ENCODE data around the gene BGN.
A peak's percentile ranks its signal among the peaks of the same experiment; 100 is the strongest.

The BGN gene

DNA sequence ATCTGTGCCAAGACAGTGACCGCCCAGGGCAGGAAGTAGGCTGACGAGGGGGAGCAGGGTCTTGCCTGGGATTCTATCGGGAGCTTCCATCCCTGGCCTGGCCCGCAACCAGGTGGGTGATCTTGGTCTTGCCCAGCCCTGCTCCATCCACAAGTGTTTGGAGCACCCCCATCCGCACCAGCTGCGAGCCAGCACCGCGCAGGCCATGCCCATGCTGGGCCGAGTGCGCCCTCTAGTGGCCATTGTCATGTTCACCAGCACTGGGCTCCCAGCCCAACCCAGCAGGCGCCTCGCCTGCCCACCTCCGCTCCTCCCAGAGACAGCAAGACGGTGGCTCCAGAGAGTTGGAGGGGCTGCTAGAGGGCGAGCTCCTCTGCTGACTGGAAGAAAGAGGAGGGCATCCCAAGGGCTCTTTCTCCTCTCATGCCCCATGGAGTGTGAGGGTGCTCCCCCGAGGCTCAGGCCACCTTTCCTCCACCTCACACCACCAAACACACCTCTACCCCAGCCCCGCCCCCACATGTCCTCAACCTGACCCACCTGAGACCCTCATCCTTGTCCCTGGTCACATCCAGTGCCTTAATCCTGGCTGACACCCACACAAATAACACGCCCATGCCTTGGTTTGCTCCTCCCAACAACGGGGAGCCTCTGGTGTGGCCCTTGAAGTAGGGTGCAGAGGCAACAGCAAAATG lies 12.9 kb downstream of the BGN start:
- DNase-seq = peak; percentile 99

DNA sequence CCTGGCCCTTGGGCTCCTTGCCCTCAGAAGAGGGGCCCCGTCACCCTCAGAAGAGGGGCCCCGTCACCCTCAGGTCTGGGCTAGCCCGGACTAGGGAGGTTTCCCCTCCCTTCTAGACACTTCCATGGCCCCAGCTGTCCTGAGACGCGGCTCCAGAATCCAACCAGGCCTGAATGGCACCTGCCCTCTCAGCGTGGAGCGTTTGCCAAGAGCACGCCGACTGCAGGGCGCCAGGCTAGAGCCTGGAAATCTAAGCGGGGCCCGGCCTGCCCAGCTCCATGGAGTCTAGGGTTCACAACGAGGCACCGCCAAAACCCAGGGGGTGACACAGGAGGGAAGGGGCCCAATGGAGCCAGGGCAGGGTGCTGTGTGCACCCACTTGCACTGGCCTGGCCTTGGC lies 14.8 kb downstream of the BGN start:
- no peak for DNase-seq

DNA sequence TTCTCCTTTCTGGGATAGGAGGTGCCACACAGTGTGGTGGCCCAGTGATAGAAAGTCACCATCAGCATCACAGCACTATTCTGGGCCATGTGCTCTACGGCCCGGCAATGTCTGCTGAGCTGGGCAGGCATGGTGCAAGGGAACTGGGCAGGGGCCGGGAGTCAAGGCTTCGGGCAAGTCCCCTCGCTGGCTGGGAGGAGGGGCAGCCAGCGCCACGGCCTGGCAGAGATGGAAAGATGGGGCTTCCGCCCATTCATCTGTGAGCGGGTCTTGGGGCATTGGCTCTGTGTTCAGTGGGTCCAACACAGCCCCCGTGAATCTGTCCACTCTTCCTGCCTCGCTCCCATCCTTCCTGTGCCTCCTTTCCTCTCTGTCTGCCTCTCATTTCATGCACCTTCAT lies 15.6 kb downstream of the BGN start:
- no peak for DNase-seq

DNA sequence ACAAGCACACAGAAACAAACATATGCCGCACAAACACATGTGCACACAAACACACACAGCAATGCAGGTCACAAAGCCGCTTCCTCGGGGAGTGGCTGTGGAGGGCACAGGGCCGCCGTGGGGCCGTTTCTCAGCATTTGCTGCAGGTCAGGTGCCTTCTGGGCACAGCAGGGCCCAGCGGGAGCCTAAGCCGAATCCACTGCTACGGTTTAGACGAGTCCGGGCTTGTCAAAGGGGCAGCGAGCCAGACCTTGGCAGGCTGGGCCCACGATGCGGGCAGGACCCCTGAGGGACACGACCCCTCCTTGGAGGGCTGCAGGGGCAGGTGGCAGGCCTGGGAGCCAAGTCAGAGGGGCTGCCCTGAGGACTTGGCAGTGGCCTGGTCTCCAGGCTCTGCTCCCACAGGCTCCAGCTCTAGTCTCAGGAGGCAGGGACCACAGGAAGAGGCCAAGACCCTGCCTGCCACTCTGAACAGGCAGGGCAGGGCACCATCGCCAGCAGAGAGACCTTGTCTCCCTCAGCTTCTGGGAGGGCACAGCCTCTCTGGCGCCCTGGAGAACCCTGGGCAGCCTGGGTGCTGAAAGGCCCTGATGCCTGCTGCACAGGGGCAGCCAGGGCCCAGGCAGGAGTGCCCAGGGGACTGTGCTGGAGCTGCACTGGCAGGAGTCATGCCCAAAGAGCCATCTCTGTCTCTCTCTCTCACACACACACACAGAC lies 17.2 kb downstream of the BGN start:
- no peak for DNase-seq

DNA sequence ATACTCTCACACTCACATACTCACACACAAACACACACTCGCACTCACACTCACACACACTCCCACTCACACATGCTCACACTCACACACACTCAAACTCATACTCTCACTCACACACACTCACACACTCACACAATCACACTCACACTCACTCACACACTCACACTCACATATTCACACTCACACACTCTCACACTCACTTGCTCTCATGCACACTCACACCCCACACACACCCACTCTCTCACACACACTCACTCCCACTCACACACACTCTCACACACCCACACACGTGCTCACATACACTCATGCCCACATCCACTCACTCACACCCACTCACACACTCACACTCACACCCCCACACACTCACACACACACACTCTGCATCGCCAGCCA lies 17.7 kb downstream of the BGN start:
- DNase-seq = no peak

DNA sequence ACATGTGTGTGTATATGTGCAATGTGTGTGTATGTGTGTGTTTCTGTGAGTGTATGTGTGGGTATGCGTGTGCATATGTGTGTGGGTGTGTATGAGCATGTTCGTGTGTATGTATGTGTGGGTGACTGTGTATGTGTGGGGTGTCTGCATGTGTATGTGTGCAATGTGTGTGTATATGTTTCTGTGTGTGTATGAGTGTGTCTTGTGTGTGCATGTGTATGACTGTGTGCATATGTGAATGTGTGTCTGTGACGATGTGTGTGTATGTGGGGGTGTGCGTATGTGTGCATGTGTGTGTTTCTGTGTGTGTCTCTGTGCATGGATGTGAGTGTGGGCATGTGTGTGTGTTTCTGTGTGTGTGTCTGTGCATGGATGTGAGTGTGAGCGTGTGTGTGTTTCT lies 18.5 kb downstream of the BGN start:
- DNase-seq = no peak

DNA sequence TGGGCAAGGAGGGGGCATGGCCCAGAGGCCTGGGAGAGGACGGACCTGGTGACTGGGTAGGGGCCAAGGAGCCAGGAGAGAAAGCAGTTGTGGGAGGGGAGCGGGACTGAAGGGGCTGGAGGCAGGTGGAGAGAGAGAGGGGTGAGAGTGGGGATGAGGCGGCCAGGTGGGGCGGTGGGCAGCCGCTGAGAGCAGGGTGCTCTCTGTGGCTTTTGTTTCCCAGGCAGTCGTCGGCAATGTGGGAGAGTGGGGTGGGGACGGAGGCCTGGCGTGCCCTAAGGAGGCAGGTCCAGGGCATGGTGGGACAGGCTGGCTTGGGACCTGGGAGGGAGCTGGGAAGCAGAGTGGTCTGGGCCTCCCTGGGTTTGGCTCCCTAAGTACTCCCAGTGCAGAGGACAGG lies 19.5 kb downstream of the BGN start:
- no peak for DNase-seq

DNA sequence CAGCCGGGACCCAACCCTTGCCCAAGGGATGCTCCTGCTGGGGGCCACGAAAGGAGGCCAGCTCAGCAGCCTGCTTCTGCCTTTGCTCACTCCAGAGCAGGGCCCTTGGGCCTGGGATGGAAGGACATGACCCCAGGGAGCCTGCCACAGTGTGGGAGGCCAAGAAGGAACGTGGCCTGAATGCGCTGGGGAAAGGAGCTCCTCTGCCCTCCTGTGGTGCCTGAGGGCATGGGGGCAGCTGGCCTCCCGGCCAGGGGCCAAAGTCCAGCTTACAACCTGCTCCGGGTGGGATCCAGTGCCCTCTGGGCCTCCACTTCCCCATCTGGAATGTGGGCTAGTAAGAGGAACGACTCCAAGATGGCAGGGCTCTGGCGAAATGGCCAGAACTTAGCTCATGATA lies 20.7 kb downstream of the BGN start:
- DNase-seq = no peak

DNA sequence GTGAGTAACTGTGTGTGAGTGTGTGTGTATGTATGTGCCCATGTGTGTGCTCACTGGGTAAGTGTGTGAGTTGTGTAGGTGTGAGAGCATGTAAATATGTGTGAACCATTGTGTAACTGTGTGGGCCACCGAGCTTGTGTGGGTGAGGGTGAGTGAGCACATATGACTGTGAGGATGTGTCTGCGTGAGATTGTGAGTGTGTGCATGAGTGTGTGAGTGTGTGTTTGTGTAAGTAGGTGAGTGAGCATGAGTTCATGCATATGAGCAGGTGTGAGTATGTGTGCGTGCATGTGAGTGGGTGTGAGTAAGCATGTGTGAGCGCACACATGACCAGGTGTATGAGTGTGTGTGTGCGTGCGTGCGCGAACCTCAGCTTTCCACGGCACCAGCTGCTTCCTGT lies 21.3 kb downstream of the BGN start:
- no peak for DNase-seq

DNA sequence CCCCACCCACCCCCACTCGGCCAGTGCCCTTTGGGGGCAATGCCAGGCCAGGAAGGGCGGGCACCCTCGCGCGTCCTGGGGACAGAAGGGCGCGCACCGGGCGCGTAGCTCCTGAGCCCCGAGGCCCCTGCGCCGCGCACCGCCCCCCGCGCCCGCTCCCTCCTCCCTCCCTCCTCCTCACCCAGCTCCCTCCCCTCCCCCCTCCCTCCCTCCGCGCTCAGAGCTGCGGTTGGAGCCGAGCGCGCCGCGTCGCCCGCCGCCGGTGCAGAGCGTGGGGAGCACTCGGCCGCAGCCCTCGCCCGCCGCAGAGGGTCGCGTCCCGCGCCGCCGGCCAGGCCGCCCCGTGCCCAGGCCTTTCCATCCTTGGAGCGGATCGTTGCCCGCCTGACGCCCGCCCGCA lies 22.6 kb downstream of the BGN start, which contains the start of gene ATP2B3:
TSS of gene ATP2B3 (plus strand) at position 220 of the 400 bp plus-strand sequence. CDS start 18,606 bp downstream, outside the sequence.
- no peak for DNase-seq

DNA sequence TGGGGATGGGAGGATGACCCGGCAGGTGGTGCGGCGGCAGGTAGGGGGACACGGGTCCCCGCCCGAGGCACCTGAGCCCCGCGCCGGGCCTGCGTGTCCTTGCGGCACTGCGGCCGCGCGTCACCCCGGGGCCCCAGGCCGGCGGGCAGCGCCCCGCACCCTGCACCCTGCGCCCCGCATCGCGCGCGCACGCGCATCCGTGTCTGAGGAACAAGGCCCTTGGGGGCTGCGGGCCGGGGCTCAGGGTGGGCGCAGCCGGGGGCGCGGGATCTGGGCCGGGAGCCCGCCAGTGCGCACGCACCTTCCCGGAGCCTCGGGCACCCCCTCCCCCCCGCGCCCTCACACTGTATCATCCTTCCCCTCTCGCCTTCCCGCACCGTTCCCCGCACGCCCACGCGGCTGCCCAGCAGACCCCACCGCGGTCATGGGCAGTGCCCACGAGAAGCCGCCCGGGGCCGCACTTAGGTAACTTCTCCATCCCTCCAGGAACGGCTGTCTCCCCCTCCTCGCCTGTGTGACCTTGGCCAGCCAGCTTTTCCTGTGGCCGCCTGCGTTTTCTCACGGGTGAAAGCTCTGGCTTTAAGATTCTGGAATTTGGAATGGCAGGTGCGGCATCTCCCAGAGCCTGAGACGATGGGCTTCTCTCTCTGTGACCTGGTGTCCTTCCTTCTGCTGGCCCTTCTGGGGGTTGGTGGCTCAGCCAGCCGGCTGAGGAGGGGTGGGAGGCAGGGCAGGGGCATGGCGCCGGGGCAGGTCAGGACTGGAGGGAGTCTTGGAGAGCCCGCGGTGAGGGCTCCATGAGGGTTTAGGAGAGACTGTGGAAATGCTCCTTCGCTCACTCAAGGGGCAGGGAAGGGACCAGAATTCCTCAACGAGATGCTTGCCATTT lies 23.4 kb downstream of the BGN start:
- no peak for DNase-seq

DNA sequence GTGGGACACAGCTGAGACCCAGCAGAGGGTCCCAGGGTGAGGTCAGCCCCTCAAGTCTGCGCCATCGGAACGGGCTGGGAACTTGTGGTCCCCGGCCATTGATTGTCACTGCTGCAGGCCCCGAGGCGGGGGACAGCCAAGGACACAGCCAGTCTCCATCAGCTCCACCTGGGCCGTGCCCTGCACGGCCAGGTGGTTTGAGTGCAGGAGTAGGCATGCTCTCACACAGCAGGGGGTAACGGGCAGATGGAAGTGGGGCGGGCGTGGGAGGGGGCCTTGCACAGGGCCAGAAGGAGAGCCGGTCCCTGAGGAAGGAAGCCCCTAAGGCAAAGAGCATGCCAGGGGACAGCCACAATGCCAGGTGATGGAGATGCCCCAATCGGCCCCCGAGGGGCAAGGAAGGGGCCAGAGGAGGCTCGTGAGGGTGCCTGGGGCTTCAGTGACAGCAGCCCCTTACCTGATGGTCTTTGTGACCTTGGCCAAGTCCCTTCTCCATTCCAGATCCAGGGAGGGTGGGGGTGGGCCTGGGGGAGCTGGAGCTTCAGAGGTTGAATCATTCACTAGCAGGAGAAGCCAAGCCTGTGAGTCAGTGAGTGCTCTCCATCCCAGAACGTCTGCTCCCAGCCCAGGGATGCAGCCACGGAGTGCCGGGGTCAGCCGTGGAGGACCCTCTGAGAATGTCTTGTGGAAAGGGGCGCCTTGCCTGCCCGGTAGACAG lies 24.9 kb downstream of the BGN start:
- peak; percentile 90 for DNase-seq

DNA sequence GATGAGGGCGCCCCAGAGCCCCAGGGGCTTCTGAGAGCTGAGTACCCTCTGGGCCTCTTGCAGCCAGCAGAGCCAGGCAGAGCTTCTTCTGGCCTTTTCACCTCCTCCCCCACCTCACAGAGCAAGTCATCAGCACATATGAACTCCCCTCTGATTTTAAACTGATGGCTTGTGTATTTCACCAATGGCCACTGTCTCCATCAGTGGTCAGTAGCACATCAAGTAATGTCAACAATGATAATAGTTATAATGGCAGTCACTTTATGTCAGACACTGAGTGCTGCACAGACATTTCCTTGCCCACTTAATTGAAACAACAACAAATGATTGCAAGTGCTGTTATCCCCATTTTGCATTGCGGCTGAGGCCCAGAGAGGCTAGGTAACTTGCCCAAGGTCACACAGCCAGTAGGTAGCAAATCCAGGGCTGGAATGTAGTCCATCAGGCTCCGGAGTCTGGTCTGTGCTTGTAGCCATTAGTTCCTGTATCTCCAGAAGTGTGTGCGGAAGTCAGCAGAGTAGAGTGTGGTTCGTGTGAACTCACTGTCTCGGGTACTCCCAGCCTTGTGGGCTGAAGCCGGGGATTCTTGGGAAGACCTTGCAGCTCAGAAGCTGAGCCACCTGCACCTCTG lies 25.6 kb downstream of the BGN start:
- DNase-seq = no peak

DNA sequence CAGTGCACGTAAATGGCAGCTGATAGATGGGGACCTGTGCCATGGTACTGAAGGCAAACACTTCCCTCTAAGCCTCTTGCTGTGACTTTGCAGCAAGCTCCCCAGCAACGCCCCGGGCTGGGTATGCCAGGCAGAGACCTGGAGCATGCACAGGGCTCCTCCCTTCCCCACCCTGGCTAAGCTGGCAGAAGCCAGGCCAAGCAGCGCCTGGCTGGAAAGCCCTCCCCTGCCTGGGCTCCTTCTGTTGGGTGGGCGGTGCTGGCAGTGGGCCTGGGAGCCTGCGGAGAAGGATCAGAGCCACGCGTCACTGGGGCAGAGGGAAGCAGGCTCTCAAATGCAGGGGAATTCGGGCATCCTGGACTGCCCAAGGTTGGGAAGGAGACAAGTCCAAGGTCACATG lies 26.3 kb downstream of the BGN start:
- no peak for DNase-seq

DNA sequence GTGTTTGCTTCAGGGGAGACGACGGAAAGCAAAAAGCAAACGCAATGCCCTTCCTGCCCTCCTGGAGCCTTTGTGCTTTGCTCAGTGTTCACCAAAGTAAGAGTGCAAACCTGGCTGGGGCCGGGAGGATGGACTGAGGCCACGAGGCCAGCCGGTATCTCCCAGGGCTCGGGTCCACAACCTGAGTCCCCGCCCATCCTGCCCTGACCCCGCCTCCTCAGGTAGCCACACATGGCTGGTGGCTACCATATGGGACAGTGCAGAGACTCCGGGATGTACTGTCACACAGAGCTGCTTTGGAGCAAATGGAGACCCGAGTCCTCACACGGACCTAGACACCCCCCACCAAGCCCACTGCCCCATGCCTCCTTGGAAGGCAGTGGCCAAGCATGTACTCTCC lies 27.5 kb downstream of the BGN start:
- no peak for DNase-seq

DNA sequence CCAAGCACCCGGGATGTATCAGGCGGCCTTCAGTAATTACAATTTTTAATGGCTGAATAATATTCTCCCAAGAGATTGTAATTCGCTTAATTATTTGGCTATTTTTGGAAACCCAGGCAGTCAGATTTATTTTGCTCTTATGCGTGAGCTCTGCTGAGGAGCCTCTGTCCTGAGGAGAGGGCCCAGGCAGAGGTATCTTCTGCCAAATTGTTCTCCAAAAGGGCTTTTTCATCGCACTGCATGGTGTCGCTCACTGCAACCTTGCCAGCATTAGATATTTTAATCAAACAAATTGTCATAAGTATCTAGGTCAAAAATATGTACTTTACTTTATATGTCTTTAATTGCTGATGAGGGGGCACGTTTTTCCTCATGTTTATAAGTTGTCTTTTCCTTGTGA lies 28.5 kb downstream of the BGN start:
- DNase-seq = no peak

DNA sequence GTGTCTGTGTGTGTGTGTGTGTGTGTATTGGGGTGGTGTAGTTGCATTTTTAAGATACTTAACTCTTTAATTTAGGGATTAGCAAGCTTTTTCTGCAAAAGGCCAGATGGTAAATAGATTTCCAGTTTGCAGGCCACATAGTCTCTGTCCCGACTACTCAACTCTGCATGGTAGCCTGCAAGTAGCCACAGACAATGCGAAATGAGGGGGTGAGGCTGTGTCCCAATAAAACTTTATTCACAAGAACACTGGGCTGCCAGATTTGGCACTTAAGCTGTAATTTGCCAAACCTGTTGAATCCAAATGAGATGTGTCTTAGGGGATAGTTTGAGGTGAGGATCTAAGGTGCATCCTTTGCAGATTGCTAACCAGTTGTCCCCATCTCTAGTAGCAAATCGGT lies 29.5 kb downstream of the BGN start:
- no peak for DNase-seq

DNA sequence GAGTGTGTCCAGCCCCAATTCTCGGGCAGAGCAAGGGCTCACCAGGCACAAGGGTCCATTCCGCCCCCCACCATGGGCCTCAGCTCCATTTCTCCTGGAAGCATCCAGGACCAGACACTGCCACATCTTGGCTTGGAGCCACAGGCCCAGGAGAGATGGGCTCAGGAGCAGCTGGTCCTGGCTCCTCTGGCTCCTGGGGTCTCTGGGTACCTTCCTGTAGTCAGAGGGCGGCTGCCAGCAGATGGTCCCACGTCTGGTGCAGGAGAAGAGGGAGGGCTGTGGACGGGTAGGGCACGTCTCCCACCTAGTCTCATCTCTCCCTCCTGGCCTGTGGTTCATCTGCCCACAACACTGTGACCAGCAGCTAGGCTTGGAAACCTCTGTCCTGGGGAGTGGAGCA lies 30.7 kb downstream of the BGN start:
- DNase-seq = no peak

DNA sequence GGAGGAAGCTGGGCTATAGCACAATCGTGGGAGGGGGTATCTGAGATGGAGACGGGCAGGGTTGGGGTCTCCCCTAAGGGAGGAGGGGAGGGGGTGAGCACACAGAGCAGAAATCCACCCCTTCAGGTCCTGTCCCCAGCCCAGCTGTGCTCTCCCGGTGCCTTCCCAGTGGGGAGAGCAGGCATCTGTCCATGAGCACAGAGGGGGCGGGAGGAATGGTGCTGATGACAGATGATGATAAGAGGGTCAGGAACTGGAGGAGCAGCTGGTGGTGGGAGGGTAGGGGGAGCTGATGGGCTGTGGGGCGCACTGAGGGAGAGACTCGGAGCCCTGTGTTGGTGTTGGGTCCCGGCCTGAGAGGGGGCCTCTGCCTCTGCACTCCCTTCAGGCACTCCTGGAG lies 31.3 kb downstream of the BGN start:
- DNase-seq = no peak

DNA sequence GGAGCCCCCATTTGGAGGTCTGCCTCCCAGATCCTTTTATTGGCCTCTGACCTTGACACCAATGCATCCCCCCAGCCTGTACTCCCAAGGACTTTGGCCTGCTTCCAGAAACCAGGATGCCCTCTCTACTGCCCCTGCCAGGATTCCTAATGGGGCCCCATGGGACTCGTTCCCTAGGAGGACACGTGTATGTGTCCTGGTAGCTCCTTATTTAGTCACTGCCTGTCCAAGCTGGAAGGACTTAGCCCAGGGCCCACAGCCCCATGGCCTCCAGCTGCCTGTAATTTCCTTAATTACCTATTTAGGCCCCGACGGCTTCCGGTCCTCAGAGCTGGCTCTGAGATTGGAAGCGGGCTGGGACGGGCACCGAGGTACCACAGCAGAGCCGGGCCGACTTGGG lies 32.0 kb downstream of the BGN start:
- DNase-seq = no peak

DNA sequence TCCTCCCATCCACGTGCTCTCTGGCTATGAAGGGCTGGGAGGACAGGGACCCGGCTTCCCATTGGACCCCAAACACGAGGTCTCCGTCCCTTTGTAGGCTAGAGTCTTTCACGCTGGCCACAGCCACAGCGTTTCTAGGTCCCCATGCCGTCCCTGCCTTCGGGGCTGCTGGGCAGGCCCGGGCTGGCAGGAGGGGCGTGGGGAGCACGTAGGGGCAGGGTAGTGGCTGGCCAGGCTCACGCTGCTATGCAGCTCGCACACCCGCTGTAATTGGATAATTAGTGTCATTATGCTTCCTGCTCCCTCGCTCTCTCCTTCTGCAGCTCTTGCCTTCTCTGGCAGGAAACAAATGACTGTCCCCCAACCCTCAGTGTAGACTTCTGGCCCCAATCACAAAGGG lies 32.4 kb downstream of the BGN start:
- no peak for DNase-seq

DNA sequence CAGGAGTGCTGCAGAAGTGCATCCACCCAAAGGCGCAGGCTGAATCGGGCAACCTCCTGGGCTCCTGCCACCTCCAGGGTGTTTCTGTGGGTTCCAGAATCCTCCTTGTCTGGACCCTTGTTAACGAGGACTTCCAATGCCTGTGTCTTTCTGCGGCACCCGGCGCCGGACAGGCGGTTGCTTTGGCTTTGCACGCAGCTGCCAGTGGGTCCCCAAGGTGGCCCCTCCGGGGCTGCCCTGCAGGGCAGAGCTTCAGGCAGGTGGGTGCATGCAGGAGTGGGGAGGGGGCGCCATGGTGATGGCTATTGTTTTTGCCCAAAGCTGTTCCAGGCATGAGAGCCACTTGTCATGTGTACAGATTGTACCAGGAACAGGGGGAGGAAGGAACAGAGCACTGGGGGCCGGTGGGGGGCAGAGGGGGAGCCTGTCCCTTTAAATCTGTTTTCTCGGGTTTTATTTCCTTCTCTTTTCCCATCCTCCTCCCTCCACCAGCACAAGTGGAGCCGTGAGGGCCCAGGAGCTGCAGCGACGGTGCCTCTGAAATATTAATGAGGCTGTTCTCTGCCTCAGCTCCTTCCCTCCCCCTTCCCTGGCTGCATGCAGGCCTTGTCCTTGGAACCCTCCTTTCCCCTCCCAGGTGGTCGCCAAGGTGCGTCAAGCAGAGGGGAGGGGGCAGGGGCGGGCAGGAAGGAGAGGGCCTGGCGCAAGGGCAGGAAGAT lies 35.8 kb downstream of the BGN start:
- no peak for DNase-seq

Measured in 8988T (cell line).